Panc1 (cell line): ENCODE data around the gene C3orf70. TPM values are rescaled to one million over a fixed set of nuclear protein-coding genes. Genes with fewer than 3 reads are reported as not detected.

ENCODE experiments used
- ATAC-seq: fragments of 200-7000 bp; cut with Tn5 transposase; 2 replicates; pipeline ENCODE4 v1.9.1; 2020; ENCODE audit warnings: mild to moderate bottlenecking, moderate library complexity
- BruUV-seq: library from RNA; stranded (reverse); fragments of 400-500 nt; replicated peaks from 2 replicates; lab custom pipeline; 2021; lab: Mats Ljungman, UMichigan
- CTCF ChIA-PET: fragments of 300-600 bp; sonication (Branson Sonifier 250); formaldehyde crosslinking; loops from one replicate; lab custom pipeline; 2022; ENCODE audit warnings: antibody characterized with exemption; lab: Charles Lee
- POLR2A ChIA-PET: fragments of 300-600 bp; sonication (Branson Sonifier 250); formaldehyde crosslinking; loops from one replicate; lab custom pipeline; 2022; ENCODE audit warnings: antibody characterized with exemption; lab: Charles Lee
- DNase-seq: peaks from one replicate; pipeline ENCODE4 v3.0.0-alpha.2; 2010; ENCODE audit warnings: low read depth, low spot score
- H3K27ac ChIP-seq: 2 replicates; pipeline ENCODE4 v1.5.1; 2011; ENCODE audit warnings: mild to moderate bottlenecking, low read length, inconsistent platforms
- H3K27me3 ChIP-seq: fragments of 200-500 bp; sonication (Bioruptor generic); 2 replicates; pipeline ENCODE4 v1.6.0; 2014; ENCODE audit warnings: low read length, inconsistent platforms; ENCODE audit not compliant: control insufficient read depth, insufficient read depth
- H3K36me3 ChIP-seq: fragments of 200-500 bp; sonication (Bioruptor generic); 2 replicates; pipeline ENCODE4 v1.5.1; 2014; ENCODE audit warnings: inconsistent platforms, mild to moderate bottlenecking, low read length, moderate library complexity; ENCODE audit not compliant: control insufficient read depth, insufficient read depth
- H3K4me1 ChIP-seq: 2 replicates; pipeline ENCODE4 v1.5.1; 2011; ENCODE audit warnings: inconsistent platforms, mild to moderate bottlenecking, low read length, moderate library complexity; ENCODE audit not compliant: control insufficient read depth, insufficient read depth
- H3K4me3 ChIP-seq, 2 experiments: 2 replicates each; pipeline ENCODE4 v1.5.1; 2011 to 2012; ENCODE audit warnings: low read depth in 2 of 2, low read length in 2 of 2, mild to moderate bottlenecking in 2 of 2, inconsistent platforms in 1 of 2, moderate library complexity in 1 of 2
- H3K9me3 ChIP-seq: fragments of 200-500 bp; sonication (Bioruptor generic); 2 replicates; pipeline ENCODE4 v1.5.1; 2014; ENCODE audit warnings: low read depth, mild to moderate bottlenecking, inconsistent platforms, low read length, moderate library complexity; ENCODE audit not compliant: control insufficient read depth, insufficient read depth
- POLR2AphosphoS5 ChIP-seq: IDR thresholded peaks from 2 replicates; pipeline ENCODE4 v1.6.1; 2012; ENCODE audit warnings: mild to moderate bottlenecking, low read depth, low read length, moderate library complexity
- SIN3A ChIP-seq: IDR thresholded peaks from 2 replicates; pipeline ENCODE4 v1.6.1; 2012; ENCODE audit warnings: low read depth, mild to moderate bottlenecking, low read length, moderate library complexity, borderline replicate concordance; ENCODE audit not compliant: insufficient read depth
- TCF7L2 ChIP-seq: IDR thresholded peaks from 2 replicates; pipeline ENCODE4 v1.6.1; 2011; ENCODE audit warnings: mild to moderate bottlenecking, low read depth, low read length, inconsistent platforms
- in situ Hi-C: cut with HindIII; loops from 2 replicates; pipeline ENCODE4 v1.10.0; 2016; ENCODE audit warnings: low sequenced_read_pairs, low pct_unique_long_range_greater_than_20kb
- intact Hi-C: fragments of 100-400 bp; cut with micrococcal nuclease; formaldehyde crosslinking; loops from one replicate; pipeline ENCODE4 v1.10.0; 2022; ENCODE audit not compliant: unreplicated experiment
- total RNA-seq: library from RNA; stranded (reverse); gene quantifications from one replicate; pipeline ENCODE4 v1.2.1, GENCODE V29; 2021; ENCODE audit not compliant: unreplicated experiment
- TF ChIP-seq, protein P1 (sequence below), 2 experiments: IDR thresholded peaks; 2 replicates each; pipeline ENCODE4 v1.6.1; 2011 to 2012; ENCODE audit warnings: low read depth in 2 of 2, control low read depth in 1 of 2, low read length in 1 of 2, mild to moderate bottlenecking in 1 of 2, moderate library complexity in 1 of 2; ENCODE audit not compliant: insufficient read depth in 1 of 2
- TF ChIP-seq, protein P2 (sequence below): fragments of 450-650 bp; IDR thresholded peaks from 2 replicates; pipeline ENCODE4 v1.5.1; 2017; ENCODE audit warnings: mild to moderate bottlenecking

Gene C3orf70
- total RNA-seq, 1 experiment from 2014 or later: 0.10 TPM

DNA sequence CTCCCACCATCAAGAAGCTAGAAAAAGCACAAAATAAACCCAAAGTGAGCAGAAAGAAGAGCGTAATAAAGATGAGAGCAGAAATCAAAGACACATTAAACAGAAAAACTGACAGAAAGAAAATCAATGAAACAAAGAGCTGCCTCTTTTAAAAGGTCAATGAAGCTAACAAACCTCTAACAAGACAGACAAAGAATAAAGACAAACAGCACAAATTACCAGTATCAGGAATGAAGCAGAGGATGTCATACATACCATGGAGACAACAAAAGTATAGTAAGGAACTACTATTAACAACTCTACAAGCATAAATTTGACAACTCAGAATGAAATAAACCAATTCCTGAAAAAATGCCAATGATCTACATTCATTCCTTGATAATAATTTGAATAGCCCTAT lies 15.0 kb downstream of the C3orf70 start:
- Histone ChIP-seq H3K27ac (no peak overlapping the region), H3K4me3 (no peak overlapping the region), H3K9me3 (no peaks in the 10 kb centered on the region), H3K4me1 (no peaks in the 10 kb centered on the region), H3K36me3 (no peaks in the 10 kb centered on the region), H3K27me3 (peaks cover 8% of the 10 kb centered on the region; the same call in 1 of the 2 replicates)
- ChIA-PET CTCF (no interaction called here), POLR2A (no interaction called here)
- TF ChIP-seq POLR2AphosphoS5 (no peak), SIN3A (no peak), TCF7L2 (no peak)
- TF ChIP-seq, protein P1, sequence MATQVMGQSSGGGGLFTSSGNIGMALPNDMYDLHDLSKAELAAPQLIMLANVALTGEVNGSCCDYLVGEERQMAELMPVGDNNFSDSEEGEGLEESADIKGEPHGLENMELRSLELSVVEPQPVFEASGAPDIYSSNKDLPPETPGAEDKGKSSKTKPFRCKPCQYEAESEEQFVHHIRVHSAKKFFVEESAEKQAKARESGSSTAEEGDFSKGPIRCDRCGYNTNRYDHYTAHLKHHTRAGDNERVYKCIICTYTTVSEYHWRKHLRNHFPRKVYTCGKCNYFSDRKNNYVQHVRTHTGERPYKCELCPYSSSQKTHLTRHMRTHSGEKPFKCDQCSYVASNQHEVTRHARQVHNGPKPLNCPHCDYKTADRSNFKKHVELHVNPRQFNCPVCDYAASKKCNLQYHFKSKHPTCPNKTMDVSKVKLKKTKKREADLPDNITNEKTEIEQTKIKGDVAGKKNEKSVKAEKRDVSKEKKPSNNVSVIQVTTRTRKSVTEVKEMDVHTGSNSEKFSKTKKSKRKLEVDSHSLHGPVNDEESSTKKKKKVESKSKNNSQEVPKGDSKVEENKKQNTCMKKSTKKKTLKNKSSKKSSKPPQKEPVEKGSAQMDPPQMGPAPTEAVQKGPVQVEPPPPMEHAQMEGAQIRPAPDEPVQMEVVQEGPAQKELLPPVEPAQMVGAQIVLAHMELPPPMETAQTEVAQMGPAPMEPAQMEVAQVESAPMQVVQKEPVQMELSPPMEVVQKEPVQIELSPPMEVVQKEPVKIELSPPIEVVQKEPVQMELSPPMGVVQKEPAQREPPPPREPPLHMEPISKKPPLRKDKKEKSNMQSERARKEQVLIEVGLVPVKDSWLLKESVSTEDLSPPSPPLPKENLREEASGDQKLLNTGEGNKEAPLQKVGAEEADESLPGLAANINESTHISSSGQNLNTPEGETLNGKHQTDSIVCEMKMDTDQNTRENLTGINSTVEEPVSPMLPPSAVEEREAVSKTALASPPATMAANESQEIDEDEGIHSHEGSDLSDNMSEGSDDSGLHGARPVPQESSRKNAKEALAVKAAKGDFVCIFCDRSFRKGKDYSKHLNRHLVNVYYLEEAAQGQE (IDR thresholded peaks at IDR 0.05; ENCODE audit: insufficient read depth in 1 of 2, low read depth in 2 of 2, low read length in 1 of 2): no peak
- TF ChIP-seq, protein P2, sequence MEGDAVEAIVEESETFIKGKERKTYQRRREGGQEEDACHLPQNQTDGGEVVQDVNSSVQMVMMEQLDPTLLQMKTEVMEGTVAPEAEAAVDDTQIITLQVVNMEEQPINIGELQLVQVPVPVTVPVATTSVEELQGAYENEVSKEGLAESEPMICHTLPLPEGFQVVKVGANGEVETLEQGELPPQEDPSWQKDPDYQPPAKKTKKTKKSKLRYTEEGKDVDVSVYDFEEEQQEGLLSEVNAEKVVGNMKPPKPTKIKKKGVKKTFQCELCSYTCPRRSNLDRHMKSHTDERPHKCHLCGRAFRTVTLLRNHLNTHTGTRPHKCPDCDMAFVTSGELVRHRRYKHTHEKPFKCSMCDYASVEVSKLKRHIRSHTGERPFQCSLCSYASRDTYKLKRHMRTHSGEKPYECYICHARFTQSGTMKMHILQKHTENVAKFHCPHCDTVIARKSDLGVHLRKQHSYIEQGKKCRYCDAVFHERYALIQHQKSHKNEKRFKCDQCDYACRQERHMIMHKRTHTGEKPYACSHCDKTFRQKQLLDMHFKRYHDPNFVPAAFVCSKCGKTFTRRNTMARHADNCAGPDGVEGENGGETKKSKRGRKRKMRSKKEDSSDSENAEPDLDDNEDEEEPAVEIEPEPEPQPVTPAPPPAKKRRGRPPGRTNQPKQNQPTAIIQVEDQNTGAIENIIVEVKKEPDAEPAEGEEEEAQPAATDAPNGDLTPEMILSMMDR: no peak
- intact Hi-C loops: no loop called here
- in situ Hi-C loops: no loop called here
- ATAC-seq (no peak), DNase-seq (no peak)
- BruUV-seq: no TSS peak

DNA sequence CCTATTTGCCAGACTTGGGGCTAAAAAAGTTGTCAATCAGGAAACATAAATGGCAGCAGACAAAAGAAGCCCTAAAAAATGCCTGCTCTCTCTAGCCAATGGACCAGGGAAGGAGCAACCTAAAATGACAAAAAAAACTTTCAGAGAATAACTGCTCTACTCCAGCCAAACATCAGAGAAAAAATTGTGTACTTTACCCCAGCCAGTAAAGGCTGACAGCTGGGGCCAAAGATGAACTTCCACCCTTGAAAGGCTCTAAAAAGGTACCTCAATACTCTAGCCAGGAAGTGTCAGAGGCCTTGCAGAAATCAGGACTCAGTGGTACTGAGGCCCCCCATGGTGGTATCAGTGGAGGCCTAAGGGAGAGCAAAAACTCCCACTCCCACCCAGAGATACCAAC lies 18.4 kb downstream of the C3orf70 start:
- ATAC-seq: no peak
- intact Hi-C loops: no loop called here
- TF ChIP-seq, protein P1 (IDR thresholded peaks at IDR 0.05; ENCODE audit: insufficient read depth in 1 of 2, low read depth in 2 of 2, low read length in 1 of 2): no peak
- TF ChIP-seq POLR2AphosphoS5 (no peak), TCF7L2 (no peak), SIN3A (no peak)
- TF ChIP-seq, protein P2: no peak
- POLR2A ChIA-PET: no interaction called here
- H3K27ac ChIP-seq: no peak overlapping the region
- no TSS peak for BruUV-seq
- H3K4me1 ChIP-seq: no peaks in the 10 kb centered on the region
- CTCF ChIA-PET: no interaction called here
- DNase-seq: no peak
- peaks cover 18% of the 10 kb centered on the region for H3K27me3 ChIP-seq
- no peaks in the 10 kb centered on the region for H3K9me3 ChIP-seq
- H3K4me3 ChIP-seq: no peak overlapping the region
- in situ Hi-C loops: no loop called here
- H3K36me3 ChIP-seq: no peaks in the 10 kb centered on the region
